GM18861 (cell line): ENCODE results near the gene TEX26.

Source experiments
- ATAC-seq: cut with Tn5 transposase; IDR thresholded peaks from one replicate; pipeline ENCODE4 v1.9.1; 2021; ENCODE audit not compliant: unreplicated experiment

The TEX26 gene

DNA sequence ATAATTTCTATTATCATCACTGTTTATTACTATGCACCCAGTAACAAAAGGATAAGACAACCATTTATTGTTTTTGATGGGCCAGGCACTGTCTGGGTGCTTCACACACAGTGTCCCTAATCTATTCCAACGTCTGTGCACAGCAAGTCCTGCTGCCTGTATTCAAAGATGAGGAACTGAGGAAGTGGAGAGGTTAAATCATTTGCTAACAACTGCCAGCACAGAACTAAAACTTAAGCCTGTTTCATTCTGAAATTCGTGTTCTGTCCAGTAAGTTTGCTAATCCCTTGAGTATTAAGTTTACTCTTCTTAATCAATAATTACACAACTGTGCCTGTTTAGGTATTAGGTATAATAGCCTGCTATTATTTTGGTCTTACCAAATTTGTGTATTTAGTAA is 41.9 kb downstream of the TEX26 start:
- ATAC-seq: peak; percentile 66

DNA sequence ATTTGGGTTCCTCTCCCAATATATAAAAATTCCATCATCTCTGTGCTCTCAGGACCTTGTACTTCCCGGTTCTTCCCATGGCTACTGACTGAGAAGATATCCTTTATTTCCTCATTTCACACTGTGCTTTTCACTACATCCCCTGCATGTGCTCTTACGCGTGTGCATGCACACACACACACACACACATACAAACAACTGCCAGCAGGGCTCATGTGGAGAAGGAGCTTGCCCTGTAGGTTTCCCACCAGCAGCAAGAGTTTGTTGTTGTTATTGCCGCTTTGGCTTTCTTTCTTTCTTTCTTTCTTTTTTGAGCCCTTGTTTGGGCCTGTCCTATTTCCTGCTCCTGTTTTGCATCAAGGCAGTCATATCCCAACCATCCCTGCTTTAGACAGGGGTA is 43.6 kb downstream of the TEX26 start:
- no peak for ATAC-seq

DNA sequence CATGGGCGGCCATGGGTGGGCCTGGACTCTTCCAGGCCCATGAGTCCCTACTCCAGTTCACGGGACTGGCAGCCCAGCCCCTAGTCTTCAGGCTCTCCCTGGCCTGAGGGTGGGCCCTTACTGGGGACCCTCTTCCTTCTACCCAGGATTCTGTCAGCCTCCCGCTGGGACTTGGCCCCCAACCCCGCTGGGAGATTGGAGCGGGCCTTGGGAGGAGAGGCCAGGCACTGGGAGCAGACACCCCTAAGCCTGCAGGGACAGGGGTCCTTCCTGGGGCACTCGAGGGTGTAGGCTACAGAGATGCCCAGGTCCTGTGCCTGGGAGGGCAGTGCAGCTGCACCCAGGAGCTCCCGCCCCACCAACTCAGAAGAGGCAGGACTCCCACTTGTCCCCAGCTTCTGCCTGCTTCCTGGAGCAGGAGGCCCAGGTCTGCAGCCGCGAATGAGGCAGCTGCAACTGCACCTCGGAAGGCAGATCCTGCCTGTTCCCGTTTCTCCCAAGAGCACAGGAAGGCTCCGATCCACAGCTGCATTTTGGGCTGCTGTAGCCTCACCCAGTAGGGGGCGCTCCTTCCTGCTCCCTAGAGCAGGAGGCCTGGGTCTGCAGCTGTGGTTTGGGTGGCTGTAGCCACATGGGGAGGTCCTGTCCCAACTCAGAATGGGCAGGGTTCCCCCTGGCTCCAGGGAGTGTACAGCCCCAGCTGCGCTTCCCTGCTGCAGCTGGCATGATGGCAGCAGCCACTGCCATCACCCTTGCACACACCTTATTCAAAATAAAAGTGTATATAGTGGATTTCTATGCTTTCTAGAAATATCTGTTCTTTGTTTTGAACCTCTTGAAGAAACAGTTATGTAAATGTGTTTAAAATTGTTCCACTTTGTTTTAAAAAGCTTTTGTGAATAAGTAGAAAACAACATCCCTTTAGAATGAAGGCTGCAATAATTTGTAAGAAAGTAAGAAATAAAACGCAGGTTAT is 46.8 kb downstream of the TEX26 start:
- no peak for ATAC-seq

DNA sequence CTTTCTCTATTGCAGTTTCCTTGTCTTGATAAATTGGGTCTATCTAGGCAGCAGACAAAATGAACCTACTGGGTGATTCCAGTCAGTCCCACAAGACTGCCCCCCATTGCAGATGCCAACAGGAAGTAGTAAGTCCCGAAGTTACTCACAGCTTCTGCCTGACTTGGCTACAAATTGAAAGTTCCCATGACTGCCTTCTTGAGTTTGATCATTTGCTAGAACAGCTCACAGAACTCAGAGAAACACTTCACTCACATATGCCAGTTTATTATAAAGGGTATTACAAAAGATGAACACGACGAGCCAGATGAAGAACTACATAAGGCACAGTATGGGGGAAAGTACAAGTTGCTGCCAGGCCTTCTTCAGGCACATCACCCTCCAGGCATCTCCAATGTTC is 50.0 kb downstream of the TEX26 start:
- no peak for ATAC-seq

DNA sequence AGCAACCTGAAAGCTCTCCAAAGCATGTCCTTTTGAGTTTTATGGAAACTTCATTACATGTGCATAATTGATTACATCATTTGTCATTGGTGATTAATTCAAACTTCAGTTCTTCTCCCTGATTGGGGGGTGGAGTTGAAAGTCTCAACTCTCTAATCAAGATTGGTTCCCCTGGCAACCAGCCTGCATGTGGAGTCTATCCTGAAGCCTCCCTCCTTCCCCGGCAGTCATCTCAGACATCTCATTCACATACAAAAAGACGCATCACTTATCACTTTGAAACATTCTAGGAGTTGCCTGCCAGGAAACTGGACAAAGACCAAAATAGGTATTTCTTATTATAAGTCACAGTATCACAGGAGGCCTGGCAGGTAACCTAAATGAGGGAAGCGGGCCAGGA is 50.5 kb downstream of the TEX26 start:
- ATAC-seq: no peak

DNA sequence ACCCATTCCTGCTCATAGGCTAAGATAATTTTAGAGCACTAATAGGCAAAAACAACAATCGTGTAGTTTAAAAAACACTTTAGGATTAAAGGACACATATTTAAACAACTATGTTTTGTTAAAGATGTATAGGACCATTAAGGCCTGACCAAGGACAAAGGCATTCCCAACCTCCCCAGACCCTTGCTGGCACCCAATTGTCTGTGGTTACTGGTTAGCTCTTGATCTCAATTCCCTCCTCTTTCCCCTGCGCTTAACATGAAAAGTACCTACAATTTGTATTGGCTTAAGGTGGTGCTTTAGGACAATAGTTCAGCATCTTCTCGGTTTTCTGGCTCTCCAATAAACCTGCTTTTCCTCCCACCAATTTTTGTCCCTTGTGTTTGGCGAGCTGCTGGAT is 51.0 kb downstream of the TEX26 start:
- no peak for ATAC-seq

DNA sequence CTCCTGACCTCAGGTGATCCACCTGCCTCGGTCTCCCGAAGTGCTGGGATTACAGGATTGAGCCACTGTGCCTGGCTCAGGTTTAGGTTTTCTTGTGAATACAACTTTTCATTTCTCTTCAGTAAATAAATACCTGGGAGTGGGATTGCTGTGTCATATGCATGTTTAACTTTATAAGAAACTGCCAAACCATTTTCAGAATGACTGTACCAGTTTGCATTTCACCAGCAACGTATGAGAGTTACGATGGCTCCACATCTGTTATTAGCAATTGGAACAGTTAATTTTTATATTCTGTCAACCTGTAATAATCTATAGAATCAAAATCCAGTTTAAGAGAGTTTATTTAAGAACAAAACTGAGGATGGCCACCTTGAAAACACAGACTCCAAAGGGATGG is 52.2 kb downstream of the TEX26 start:
- ATAC-seq: peak; percentile 72

DNA sequence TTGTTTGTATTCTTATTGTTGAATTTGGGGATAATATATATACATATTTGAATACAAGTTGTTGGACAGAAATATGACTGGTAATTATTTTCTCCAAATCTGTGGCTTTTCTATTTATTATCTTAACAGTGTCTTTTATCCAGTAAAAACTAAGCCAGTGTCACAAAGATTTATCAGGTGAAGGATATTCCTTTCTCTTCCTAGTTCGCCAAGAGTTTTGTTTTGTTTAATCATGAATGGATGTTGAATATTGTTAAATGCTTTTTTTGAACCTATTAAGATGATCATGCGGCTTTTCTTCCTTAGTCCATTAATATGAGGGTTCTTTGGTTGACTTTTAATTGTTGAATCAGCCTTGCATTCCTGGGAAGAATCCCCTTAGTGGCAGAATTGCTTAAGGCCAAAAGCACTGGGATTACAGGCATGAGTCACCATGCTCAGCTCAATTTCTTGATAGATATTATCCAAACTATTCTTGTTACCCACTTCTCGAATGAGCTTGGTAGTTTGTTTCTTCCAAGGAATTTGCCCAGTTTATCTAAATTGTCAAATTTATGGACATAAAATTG is 53.3 kb downstream of the TEX26 start:
- no peak for ATAC-seq

DNA sequence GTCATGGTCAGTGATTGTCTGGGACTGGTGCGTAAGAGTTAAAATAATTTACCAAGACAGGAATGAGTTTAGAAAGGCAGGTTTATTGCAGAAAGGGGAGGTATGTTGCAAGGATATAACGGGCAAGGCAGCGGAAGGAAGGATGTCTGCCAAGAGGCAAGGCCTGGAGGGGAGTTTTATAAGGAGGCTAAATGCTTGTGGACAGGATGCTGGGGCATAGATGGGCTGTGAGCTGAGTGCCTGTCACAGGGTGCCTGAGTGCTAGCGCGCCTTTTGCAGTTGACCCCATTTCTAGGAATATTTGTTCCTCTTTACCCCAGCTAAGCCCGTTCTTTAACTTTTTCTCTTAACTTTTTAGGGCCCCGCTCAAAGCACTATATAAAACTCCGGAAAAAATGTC is 58.7 kb downstream of the TEX26 start:
- no peak for ATAC-seq

DNA sequence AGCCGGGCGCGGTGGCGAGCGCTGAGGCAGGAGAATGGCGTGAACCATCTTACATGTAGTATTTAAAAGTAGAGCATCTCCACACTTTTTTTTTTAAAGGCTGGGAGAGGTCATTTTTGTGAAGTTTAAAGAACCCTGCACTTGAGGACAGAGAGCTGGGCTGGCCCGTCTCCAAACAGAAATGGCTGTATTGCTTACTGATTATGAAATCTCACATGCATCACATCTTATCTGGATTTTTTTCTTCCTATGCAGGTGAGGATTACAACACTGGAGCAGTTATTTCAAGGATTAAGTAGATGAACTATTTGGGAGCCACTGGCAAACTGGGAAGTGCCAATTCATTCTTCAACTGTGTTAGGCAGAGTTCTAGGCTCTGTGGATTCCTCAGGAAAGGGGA is 59.5 kb downstream of the TEX26 start:
- no peak for ATAC-seq

DNA sequence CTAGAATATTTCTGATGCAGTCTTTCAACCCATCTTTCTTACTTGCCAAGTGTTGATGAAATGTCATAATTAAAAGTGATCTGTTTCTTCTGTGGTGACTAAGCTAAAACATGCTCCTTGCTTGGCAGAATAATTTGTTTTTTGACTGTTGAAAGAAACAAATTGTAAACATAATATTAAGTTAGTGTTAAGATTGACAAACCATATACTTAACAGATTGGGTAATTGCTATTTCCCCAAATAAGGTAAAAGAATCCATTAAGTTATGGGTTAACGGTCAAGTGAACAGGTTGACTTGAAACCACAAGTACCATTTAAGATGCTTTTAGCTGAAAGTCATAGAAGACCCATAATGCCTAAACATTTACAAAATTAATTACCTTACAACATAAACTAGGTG is 62.9 kb downstream of the TEX26 start:
- ATAC-seq: no peak

DNA sequence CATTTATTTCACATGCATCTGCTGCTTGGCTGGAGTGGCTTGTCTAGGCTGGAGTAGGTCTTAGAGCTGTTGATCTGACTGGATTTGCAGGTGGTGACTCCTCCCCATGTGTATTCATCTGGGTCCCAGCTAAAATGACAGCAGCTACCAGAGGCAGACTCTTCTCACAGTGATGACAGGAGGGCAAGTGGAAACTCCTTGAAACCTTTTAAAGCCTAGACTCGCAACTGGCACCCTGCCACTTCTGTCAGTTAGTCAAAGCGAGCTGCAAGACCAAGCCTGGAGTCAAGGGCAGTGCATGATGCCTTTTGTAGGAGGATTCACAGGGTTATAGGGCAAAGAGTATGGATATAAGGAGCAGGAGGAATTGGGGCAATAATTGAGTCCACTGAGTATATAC is 65.2 kb downstream of the TEX26 start:
- ATAC-seq: no peak

DNA sequence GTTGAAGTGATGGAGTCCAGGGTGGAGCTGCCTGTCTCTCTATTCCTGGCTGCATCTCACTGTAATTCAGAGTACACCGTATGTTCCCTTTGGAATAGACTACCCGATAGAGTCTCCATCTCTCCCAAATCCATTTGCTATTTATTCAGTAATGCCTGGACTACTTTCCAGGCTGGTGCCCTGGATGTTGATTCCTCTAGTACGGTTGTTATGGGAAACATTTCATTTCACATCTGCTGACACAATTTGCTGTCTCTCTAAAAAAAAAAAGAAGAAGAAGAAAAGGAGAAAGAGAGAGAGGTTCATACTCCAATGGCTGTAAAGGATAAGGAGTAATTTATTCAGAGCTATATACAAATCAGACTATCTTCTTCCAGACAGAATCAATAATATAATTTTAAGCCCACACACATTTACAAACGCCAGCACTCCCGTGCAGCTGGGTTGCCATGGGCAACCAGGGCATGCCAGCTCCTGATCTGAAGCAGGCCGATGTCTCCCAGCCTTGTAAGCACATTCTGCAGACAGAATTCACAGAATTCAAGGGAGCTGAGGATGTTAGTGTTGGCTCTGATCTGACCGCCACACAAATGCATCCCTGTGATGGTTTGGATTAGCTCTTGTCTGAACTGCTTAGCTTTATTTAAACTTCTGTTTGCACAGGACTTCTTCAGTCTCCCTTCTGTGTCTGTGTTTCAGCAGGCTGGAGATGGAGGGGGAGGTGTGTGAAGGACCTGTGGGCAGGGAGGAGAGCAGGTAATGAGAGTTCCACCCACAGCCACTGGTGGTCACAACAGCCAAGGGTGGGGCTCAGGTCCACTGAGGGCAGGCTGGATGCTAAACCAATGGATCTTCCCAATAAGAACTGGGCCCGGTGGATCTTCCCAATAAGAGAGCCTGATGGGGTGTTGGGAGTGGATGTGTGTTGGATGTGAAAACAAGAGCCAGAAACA is 66.0 kb downstream of the TEX26 start:
- ATAC-seq: no peak

DNA sequence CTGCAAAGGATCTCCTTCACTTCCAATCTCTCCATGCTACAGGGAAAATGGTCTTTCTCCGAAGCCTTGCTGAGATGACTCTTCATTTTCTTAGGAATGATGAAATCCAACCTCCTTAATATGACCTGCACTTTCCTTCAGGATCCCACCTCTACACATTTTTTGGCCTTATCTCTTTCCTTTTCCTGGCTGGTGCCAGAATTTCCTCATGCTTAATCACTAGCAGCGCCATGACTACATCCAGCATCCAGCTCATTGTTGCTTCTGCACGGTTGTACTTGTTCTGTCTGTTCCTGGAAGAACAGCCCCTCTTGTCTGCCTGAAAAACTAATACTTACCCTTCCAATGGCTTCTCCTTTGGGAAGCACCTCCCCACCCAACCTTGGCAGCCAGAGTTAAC is 68.4 kb downstream of the TEX26 start:
- ATAC-seq: no peak

DNA sequence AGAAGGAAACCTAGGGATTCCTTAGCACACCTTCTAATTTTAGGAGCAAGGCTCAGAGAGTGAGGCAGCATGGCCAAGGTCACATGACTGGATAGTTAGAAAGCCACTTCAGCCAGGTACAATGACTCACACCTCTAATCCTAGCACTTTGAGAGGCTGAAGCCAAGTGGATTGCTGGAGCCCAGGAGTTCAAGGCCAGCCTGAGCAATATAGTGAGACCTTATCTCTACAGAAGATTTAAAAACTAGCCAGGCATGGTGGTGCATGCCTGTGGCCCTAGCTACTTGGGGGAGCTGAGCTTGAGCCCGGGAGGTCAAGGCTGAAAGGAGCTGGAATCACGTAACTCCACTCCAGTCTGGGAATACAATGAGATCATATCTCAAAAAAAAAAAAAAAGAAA is 69.2 kb downstream of the TEX26 start:
- ATAC-seq: no peak

DNA sequence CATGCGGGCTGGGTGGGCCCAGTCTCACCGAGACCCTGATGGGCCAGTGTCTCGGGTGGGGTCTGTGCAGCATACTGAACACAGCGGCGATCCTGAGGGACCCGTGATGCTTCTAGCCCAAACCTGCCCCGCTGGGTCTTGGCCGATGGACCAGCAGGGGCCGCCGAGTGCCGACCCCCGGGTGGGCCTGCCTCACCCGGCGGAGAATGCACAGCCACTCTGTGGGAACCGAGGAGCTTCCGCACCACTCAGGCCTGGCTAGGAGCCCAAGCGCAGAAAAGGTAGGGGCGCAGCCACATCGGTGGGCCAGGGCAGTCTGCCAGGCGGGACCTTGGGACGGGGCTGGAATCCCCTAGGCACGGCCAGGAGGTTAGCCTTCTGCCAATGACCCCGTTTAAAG is 72.6 kb downstream of the TEX26 start:
- ATAC-seq: no peak

DNA sequence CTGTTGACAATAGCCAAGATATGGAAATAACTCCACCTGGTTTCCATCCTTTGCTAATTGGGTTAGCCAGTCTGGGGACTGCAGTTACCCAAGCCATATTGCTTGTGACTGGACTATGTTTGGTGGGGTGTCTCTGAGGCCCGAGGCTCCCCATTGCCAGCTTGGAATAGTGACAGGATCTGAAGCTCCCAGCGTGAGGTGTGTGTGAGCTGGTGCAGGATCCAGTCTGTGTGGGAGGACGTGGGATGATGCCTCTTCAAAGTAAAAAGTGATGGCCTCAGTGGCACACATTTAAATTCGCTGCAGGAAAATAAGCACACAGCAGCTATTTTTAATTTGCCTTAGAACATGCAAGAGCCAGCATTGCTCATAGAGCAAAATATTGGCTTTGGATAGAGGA is 75.0 kb downstream of the TEX26 start:
- no peak for ATAC-seq

DNA sequence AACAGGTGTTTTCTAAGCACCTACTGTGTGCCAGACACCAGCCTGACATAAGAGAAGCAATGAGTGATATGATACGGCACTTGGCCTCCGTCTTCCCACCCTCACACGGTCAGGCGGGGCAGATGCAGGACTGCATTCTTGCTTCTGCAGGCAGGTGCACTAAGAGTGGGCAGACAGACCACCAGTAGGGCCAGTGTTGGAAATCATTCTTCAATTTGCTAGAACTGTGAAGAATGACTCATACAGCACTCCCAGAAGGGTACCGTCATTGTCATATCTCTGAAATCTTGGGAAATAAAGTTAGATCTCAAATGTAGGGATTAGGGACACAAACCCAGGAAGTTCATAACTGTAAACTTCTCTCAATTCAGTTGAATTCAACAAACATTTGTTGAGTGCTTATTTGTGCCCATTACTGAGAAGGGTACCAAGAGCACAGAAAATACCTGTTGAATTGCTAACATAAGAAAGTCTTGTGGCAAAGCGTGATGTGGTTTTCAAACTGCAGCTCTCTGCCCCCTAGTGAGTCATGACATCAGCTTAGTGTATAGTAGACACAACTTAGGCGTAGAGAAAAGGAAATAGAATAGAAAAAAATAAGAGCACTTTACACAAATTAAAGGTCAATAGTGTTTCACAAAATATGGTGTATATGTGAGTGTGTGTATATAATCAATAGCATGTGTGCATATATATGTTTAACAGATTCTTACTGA is 76.1 kb downstream of the TEX26 start:
- ATAC-seq: no peak

DNA sequence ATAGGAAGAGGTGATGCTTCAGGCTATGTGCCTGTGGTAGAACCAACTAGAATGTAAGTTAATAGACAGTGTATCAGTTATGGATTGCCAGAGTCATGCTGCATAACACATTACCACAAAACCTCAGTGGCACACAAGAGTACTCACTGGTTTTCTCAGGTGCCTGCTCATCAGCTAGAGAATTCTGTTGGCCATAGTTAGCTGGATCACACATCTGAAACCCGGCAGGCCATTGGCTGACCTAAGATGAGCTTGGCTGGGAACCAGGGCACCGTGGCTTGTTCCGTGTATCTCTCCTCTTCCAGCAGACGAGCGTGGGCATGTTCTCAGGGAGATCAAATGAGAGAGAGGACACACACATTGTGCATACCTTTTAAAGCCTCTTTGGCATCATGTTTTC is 76.7 kb downstream of the TEX26 start:
- ATAC-seq: no peak

DNA sequence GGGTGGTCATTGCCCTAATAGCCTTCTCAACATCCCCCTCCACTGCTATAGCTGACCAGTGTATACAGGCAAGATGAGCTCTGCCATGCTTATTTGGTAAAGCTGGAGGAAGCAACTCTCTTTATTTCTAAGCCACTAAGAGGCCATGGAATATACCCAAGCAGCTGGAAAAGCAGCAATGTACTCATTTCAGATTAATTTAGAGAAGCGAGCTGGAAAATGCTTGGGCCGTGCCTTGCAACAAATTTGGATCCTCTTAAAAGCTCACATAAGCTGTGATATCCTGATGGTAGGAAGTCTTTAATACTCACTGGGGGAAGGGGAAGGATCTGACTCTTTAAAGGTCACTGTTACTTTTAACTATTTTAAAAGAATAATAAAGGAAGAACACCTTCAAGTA is 77.8 kb downstream of the TEX26 start:
- no peak for ATAC-seq
